NCI-H128 (cell line): ENCODE data around the gene HSF5.

Source experiments
- DNase-seq: peaks from one replicate; lab custom pipeline; 2025; ENCODE audit not compliant: unreplicated experiment; lab: John Stamatoyannopoulos, UW

The HSF5 gene

DNA sequence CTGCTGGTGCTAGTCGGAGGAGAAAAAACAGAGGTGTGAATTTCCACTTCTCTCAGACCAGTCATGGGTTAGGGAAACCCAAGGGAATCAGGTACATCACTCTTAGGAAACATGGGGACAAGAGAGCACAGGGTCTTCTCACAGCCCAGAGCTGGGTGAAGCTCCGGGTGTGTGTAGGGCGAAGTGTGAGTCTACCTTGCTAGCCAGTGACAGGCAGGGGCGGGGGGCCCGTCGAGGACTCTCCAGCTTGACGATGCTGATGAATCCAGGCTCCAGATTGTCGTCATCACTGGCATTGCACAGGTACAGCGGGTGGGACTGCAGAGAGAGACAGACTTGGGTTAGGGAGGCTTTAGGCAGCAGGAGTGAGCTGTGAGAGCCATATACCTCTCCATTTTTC, 117.5 kb downstream of the HSF5 start:
- DNase-seq: no peak

GRCh38 chr17:58370309-58370708, 117.9 kb downstream of the HSF5 start:
- no peak for DNase-seq
